ENCODE measurements around the gene ZNF670.
"Not testable (repeated sequence)": the region's sequence is repeated elsewhere in the genome, so short reads cannot be mapped to it uniquely, and the experiment has no call there.

The ZNF670 gene

GRCh38 chr1:247037511-247038320, 40.9 kb downstream of the ZNF670 start:
- no peak for DNase-seq

DNA sequence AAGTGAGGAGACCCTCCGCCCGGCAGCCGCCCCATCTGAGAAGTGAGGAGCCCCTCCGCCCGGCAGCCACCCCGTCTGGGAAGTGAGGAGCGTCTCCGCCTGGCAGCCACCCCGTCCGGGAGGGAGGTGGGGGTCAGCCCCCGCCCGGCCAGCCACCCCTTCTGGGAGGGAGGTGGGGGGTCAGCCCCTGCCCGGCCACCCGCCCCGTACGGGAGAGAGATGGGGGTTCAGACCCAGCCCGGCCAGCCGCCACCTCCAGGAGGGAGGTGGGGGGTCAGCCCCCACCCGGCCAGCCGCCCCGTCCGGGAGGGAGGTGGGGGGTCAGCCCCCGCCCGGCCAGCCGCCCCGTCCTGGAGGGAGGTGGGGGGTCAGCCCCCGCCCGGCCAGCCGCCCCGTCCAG, 46.3 kb downstream of the ZNF670 start:
- DNase-seq: not testable (repeated sequence)
